Measurements from ENCODE around the gene CDKL5.

The CDKL5 gene

GRCh38 chrX:18537524-18537923 is 112.1 kb downstream of the CDKL5 start:
- no peaks in the 10 kb centered on the region for H3K36me3 ChIP-seq (ENCODE audit: control insufficient read depth in 2 of 2, insufficient read depth in 2 of 2, low read length in 2 of 2)
- H3K27ac ChIP-seq (ENCODE audit: low read length): no peak overlapping the region
- no peaks in the 10 kb centered on the region for H3K9me3 ChIP-seq (ENCODE audit: control insufficient read depth in 2 of 2, low read length in 2 of 2)
- H3K9ac ChIP-seq (ENCODE audit: low read length in 2 of 2): no peak overlapping the region
- H3K4me3 ChIP-seq (ENCODE audit: low read length in 2 of 2): no peak overlapping the region
- peaks cover 0 to 5% of the 10 kb centered on the region in 2 donors for H3K27me3 ChIP-seq (ENCODE audit: control insufficient read depth in 1 of 2, insufficient read depth in 2 of 2, low read length in 2 of 2)
- no peaks in the 10 kb centered on the region for H3K4me1 ChIP-seq (ENCODE audit: control insufficient read depth, insufficient read depth, low read length)

DNA sequence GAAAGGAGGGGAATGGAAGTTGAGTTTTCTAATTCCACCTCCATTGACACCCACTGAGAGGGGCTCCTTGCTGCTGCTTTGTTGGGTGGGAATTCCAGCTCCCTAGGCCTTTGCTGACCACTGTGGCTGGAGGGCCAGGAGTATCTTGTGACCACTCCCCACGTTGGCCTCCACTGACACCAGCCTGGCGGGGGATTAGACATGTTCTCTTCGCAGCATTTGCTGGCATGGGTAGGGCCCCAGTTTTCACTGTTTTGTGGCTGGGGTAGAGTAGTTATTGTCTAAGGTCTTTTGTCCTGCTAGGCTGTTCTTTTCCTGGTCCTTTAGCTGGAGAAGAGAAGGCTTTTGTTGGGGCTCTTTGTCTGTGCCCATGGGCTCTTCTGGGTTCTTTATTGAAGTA is 116.7 kb downstream of the CDKL5 start:
- no peaks in the 10 kb centered on the region for H3K36me3 ChIP-seq (ENCODE audit: control insufficient read depth in 2 of 2, insufficient read depth in 2 of 2, low read length in 2 of 2)
- H3K27me3 ChIP-seq (ENCODE audit: control insufficient read depth in 1 of 2, insufficient read depth in 2 of 2, low read length in 2 of 2): no peaks in the 10 kb centered on the region
- H3K9me3 ChIP-seq (ENCODE audit: control insufficient read depth in 2 of 2, low read length in 2 of 2): no peaks in the 10 kb centered on the region
- H3K4me3 ChIP-seq (ENCODE audit: low read length in 2 of 2): no peak overlapping the region
- no peak overlapping the region for H3K9ac ChIP-seq (ENCODE audit: low read length in 2 of 2)
- no peak overlapping the region for H3K27ac ChIP-seq (ENCODE audit: low read length)
- no peaks in the 10 kb centered on the region for H3K4me1 ChIP-seq (ENCODE audit: control insufficient read depth, insufficient read depth, low read length)

GRCh38 chrX:18542905-18543304 is 117.5 kb downstream of the CDKL5 start:
- H3K9ac ChIP-seq (ENCODE audit: low read length in 2 of 2): no peak overlapping the region
- no peak overlapping the region for H3K4me3 ChIP-seq (ENCODE audit: low read length in 2 of 2)
- H3K27ac ChIP-seq (ENCODE audit: low read length): no peak overlapping the region
- H3K36me3 ChIP-seq (ENCODE audit: control insufficient read depth in 2 of 2, insufficient read depth in 2 of 2, low read length in 2 of 2): no peaks in the 10 kb centered on the region
- H3K4me1 ChIP-seq (ENCODE audit: control insufficient read depth, insufficient read depth, low read length): no peaks in the 10 kb centered on the region
- H3K9me3 ChIP-seq (ENCODE audit: control insufficient read depth in 2 of 2, low read length in 2 of 2): no peaks in the 10 kb centered on the region
- no peaks in the 10 kb centered on the region for H3K27me3 ChIP-seq (ENCODE audit: control insufficient read depth in 1 of 2, insufficient read depth in 2 of 2, low read length in 2 of 2)

GRCh38 chrX:18543738-18544137 is 118.3 kb downstream of the CDKL5 start:
- Histone ChIP-seq H3K27ac (ENCODE audit: low read length) (no peak overlapping the region), H3K9ac (ENCODE audit: low read length in 2 of 2) (no peak overlapping the region), H3K36me3 (ENCODE audit: control insufficient read depth in 2 of 2, insufficient read depth in 2 of 2, low read length in 2 of 2) (no peaks in the 10 kb centered on the region), H3K9me3 (ENCODE audit: control insufficient read depth in 2 of 2, low read length in 2 of 2) (no peaks in the 10 kb centered on the region), H3K27me3 (ENCODE audit: control insufficient read depth in 1 of 2, insufficient read depth in 2 of 2, low read length in 2 of 2) (no peaks in the 10 kb centered on the region), H3K4me3 (ENCODE audit: low read length in 2 of 2) (no peak overlapping the region), H3K4me1 (ENCODE audit: control insufficient read depth, insufficient read depth, low read length) (no peaks in the 10 kb centered on the region)

GRCh38 chrX:18545771-18546170 is 120.4 kb downstream of the CDKL5 start:
- Histone ChIP-seq H3K9ac (ENCODE audit: low read length in 2 of 2) (no peak overlapping the region), H3K27ac (ENCODE audit: low read length) (no peak overlapping the region), H3K9me3 (ENCODE audit: control insufficient read depth in 2 of 2, low read length in 2 of 2) (no peaks in the 10 kb centered on the region)

GRCh38 chrX:18548996-18549395 is 123.6 kb downstream of the CDKL5 start:
- H3K27me3 ChIP-seq (ENCODE audit: control insufficient read depth in 1 of 2, insufficient read depth in 2 of 2, low read length in 2 of 2): peaks cover 0 to 9% of the 10 kb centered on the region in 2 donors
- no peaks in the 10 kb centered on the region for H3K4me1 ChIP-seq (ENCODE audit: control insufficient read depth, insufficient read depth, low read length)
- H3K36me3 ChIP-seq (ENCODE audit: control insufficient read depth in 2 of 2, insufficient read depth in 2 of 2, low read length in 2 of 2): no peaks in the 10 kb centered on the region
- H3K4me3 ChIP-seq (ENCODE audit: low read length in 2 of 2): no peak overlapping the region
- no peak overlapping the region for H3K27ac ChIP-seq (ENCODE audit: low read length)
- H3K9me3 ChIP-seq (ENCODE audit: control insufficient read depth in 2 of 2, low read length in 2 of 2): no peaks in the 10 kb centered on the region
- no peak overlapping the region for H3K9ac ChIP-seq (ENCODE audit: low read length in 2 of 2)

More at GRCh38 chrX:18545771-18546170, 120.4 kb downstream of the CDKL5 start:
- no peaks in the 10 kb centered on the region for H3K4me1 ChIP-seq (ENCODE audit: control insufficient read depth, insufficient read depth, low read length)
- H3K4me3 ChIP-seq (ENCODE audit: low read length in 2 of 2): no peak overlapping the region
- H3K27me3 ChIP-seq (ENCODE audit: control insufficient read depth in 1 of 2, insufficient read depth in 2 of 2, low read length in 2 of 2): peaks cover 0 to 6% of the 10 kb centered on the region in 2 donors
- H3K36me3 ChIP-seq (ENCODE audit: control insufficient read depth in 2 of 2, insufficient read depth in 2 of 2, low read length in 2 of 2): no peaks in the 10 kb centered on the region

GRCh38 chrX:18549643-18550042 is 124.2 kb downstream of the CDKL5 start:
- Histone ChIP-seq H3K36me3 (ENCODE audit: control insufficient read depth in 2 of 2, insufficient read depth in 2 of 2, low read length in 2 of 2) (no peaks in the 10 kb centered on the region), H3K4me3 (ENCODE audit: low read length in 2 of 2) (no peak overlapping the region), H3K27me3 (ENCODE audit: control insufficient read depth in 1 of 2, insufficient read depth in 2 of 2, low read length in 2 of 2) (peaks cover 0 to 9% of the 10 kb centered on the region in 2 donors), H3K9me3 (ENCODE audit: control insufficient read depth in 2 of 2, low read length in 2 of 2) (no peaks in the 10 kb centered on the region), H3K9ac (ENCODE audit: low read length in 2 of 2) (no peak overlapping the region), H3K27ac (ENCODE audit: low read length) (no peak overlapping the region), H3K4me1 (ENCODE audit: control insufficient read depth, insufficient read depth, low read length) (no peaks in the 10 kb centered on the region)

DNA sequence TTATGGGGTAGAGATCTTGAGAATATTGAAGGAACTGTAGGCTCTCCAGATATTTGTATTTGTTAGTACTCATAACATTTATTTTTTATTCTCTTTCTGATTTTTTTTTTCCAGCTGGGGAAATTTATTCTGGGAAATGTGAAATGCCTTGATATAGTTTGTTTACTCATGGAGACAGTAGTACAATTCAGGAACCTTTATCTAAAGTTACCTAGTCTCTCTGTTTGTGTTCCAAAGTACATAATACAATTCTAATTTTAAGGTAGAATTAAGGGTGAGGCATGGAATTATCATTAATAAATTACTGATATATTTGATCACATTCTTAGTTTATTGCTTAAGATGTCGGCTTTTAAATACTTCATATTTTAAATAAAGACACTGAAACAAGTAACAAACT is 132.5 kb downstream of the CDKL5 start:
- Histone ChIP-seq H3K4me1 (ENCODE audit: control insufficient read depth, insufficient read depth, low read length) (no peaks in the 10 kb centered on the region), H3K9me3 (ENCODE audit: control insufficient read depth in 2 of 2, low read length in 2 of 2) (no peaks in the 10 kb centered on the region), H3K27me3 (ENCODE audit: control insufficient read depth in 1 of 2, insufficient read depth in 2 of 2, low read length in 2 of 2) (peaks cover 0 to 2% of the 10 kb centered on the region in 2 donors), H3K36me3 (ENCODE audit: control insufficient read depth in 2 of 2, insufficient read depth in 2 of 2, low read length in 2 of 2) (no peaks in the 10 kb centered on the region), H3K9ac (ENCODE audit: low read length in 2 of 2) (no peak overlapping the region), H3K27ac (ENCODE audit: low read length) (no peak overlapping the region), H3K4me3 (ENCODE audit: low read length in 2 of 2) (no peak overlapping the region)

- Histone ChIP-seq H3K4me1 (ENCODE audit: control insufficient read depth, insufficient read depth, low read length) (no peaks in the 10 kb centered on the region), H3K9me3 (ENCODE audit: control insufficient read depth in 2 of 2, low read length in 2 of 2) (no peaks in the 10 kb centered on the region), H3K27ac (ENCODE audit: low read length) (no peak overlapping the region), H3K4me3 (ENCODE audit: low read length in 2 of 2) (no peak overlapping the region), H3K9ac (ENCODE audit: low read length in 2 of 2) (no peak overlapping the region), H3K27me3 (ENCODE audit: control insufficient read depth in 1 of 2, insufficient read depth in 2 of 2, low read length in 2 of 2) (peaks cover 0 to 2% of the 10 kb centered on the region in 2 donors), H3K36me3 (ENCODE audit: control insufficient read depth in 2 of 2, insufficient read depth in 2 of 2, low read length in 2 of 2) (no peaks in the 10 kb centered on the region)
These were observed 133.4 kb downstream of the CDKL5 start for GRCh38 chrX:18558799-18559198.

DNA sequence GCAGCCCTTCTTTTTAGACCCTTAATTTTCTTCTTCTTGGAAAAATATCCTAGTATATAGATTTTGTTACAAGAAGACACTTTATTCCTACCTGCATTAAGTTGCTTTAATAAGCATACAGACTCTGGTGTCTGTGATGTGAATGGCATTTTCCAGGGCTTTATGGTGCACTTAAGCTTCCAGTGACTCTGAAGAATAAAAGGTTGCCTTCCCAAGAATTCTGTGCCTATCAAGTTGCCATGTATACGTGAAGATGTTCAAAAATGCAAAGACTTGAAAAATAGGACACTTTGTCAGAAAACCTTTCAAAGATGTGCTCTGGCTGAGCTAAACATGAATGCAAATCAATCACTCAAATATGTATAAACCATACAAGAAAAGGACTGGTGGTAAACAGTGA is 135.6 kb downstream of the CDKL5 start:
- H3K27ac ChIP-seq (ENCODE audit: low read length): no peak overlapping the region
- no peak overlapping the region for H3K9ac ChIP-seq (ENCODE audit: low read length in 2 of 2)
- H3K4me3 ChIP-seq (ENCODE audit: low read length in 2 of 2): no peak overlapping the region
- H3K36me3 ChIP-seq (ENCODE audit: control insufficient read depth in 2 of 2, insufficient read depth in 2 of 2, low read length in 2 of 2): no peaks in the 10 kb centered on the region
- H3K9me3 ChIP-seq (ENCODE audit: control insufficient read depth in 2 of 2, low read length in 2 of 2): no peaks in the 10 kb centered on the region
- H3K27me3 ChIP-seq (ENCODE audit: control insufficient read depth in 1 of 2, insufficient read depth in 2 of 2, low read length in 2 of 2): peaks cover 0 to 2% of the 10 kb centered on the region in 2 donors
- no peaks in the 10 kb centered on the region for H3K4me1 ChIP-seq (ENCODE audit: control insufficient read depth, insufficient read depth, low read length)

DNA sequence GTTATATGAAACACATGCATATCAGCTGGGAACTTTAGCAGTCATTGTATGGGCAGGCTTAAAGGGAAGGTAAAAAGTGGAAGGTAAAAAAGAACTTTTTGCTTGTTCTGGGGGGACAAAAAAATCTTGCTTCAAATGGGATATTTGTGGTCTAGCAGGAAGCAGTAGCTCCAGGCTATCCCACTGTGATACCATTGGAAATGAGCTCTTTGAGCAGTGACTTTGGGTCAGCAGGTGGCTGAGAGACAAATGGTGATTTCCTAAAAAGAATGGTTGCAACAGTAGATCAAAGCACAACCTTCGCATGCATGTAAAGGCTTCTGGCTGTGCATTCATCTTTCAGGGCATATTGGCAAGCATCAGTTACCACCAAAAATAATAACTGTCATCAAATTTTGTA is 140.3 kb downstream of the CDKL5 start:
- H3K4me1 ChIP-seq (ENCODE audit: control insufficient read depth, insufficient read depth, low read length): no peaks in the 10 kb centered on the region
- H3K27ac ChIP-seq (ENCODE audit: low read length): no peak overlapping the region
- no peaks in the 10 kb centered on the region for H3K27me3 ChIP-seq (ENCODE audit: control insufficient read depth in 1 of 2, insufficient read depth in 2 of 2, low read length in 2 of 2)
- no peak overlapping the region for H3K4me3 ChIP-seq (ENCODE audit: low read length in 2 of 2)
- no peak overlapping the region for H3K9ac ChIP-seq (ENCODE audit: low read length in 2 of 2)
- H3K36me3 ChIP-seq (ENCODE audit: control insufficient read depth in 2 of 2, insufficient read depth in 2 of 2, low read length in 2 of 2): no peaks in the 10 kb centered on the region
- H3K9me3 ChIP-seq (ENCODE audit: control insufficient read depth in 2 of 2, low read length in 2 of 2): no peaks in the 10 kb centered on the region
